Mucosa of rectum (tissue), 2 donors: ENCODE data around the gene TYRP1.

Experiments used
- H3K27ac ChIP-seq, 2 donors: one replicate each; pipeline ENCODE4 v1.7.0; 2013; ENCODE audit warnings: inconsistent platforms in 2 of 2, low read depth in 2 of 2, low read length in 2 of 2
- H3K27me3 ChIP-seq, 2 donors: one replicate each; pipeline ENCODE4 v1.7.0; 2013; ENCODE audit warnings: low read length in 2 of 2; ENCODE audit not compliant: control insufficient read depth in 2 of 2, insufficient read depth in 2 of 2
- H3K36me3 ChIP-seq, 2 donors: one replicate each; pipeline ENCODE4 v1.7.0; 2013; ENCODE audit warnings: low read length in 2 of 2; ENCODE audit not compliant: control insufficient read depth in 2 of 2, insufficient read depth in 2 of 2
- H3K4me1 ChIP-seq, 2 donors: one replicate each; pipeline ENCODE4 v1.7.0; 2013; ENCODE audit warnings: low read length in 2 of 2, mild to moderate bottlenecking in 1 of 2; ENCODE audit not compliant: control insufficient read depth in 2 of 2, insufficient read depth in 2 of 2
- H3K4me3 ChIP-seq, 2 donors: one replicate each; pipeline ENCODE4 v1.7.0; 2013; ENCODE audit warnings: low read length in 2 of 2
- H3K9ac ChIP-seq, 2 donors: one replicate each; pipeline ENCODE4 v1.7.0; 2013; ENCODE audit warnings: low read length in 2 of 2, low read depth in 1 of 2, mild to moderate bottlenecking in 1 of 2
- H3K9me3 ChIP-seq, 2 donors: one replicate each; pipeline ENCODE4 v1.7.0; 2013; ENCODE audit warnings: low read length in 2 of 2; ENCODE audit not compliant: control insufficient read depth in 2 of 2
- donor health status: healthy.
- donor health status: Normal muscosa, but diverticular disease.

TYRP1 gene

DNA sequence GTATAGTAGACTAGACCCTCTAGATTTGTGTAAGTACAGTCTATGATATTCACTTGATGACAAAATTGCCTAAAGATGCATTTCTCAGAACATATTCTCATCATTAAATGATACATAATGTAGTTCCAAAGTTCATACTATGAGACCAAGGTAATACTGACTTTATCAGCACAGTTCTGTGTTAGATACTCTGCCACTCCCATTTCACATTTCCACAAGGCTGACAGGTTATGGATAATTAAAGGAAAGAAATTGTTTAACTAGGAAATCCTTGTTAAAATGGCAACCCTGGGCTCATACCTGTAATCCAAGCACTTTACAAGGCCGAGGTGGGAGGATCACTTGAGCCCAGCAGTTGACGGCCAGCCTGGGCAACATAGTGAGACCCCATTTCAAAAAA is 33.6 kb downstream of the TYRP1 start:
- Histone ChIP-seq H3K27ac (no peak overlapping the region), H3K4me3 (no peak overlapping the region), H3K36me3 (no peaks in the 10 kb centered on the region), H3K27me3 (no peaks in the 10 kb centered on the region), H3K9ac (no peak overlapping the region), H3K4me1 (peaks cover 0 to 5% of the 10 kb centered on the region in 2 donors), H3K9me3 (no peaks in the 10 kb centered on the region)

DNA sequence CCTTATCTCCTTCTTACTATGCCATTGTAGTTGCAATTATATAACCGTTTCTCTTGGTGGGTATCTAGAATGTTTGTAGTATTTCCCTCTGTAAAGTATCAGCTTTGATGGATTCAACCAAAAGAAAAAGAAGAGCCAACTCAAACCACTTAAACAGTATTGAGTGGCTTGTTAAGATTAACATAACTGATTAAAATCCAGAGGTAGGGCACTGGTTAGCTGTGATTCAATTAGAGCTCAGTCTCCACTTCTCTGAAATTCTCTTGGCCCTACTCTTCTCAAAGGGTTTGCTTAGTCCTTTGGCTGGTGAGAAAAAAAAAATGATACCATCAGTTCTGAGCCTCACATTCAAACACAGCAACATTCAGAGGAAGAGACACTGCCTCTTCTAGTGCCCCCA is 37.0 kb downstream of the TYRP1 start:
- H3K9me3 ChIP-seq, result peaks cover 0 to 6% of the 10 kb centered on the region in 2 donors
- no peak overlapping the region for H3K27ac ChIP-seq
- no peaks in the 10 kb centered on the region for H3K27me3 ChIP-seq
- no peak overlapping the region for H3K4me3 ChIP-seq
- H3K4me1 ChIP-seq, result peaks cover 0 to 5% of the 10 kb centered on the region in 2 donors
- H3K36me3 ChIP-seq, result no peaks in the 10 kb centered on the region
- no peak overlapping the region for H3K9ac ChIP-seq

- Histone ChIP-seq H3K27ac (no peak overlapping the region), H3K4me3 (no peak overlapping the region), H3K9ac (no peak overlapping the region), H3K4me1 (peaks cover 0 to 4% of the 10 kb centered on the region in 2 donors), H3K27me3 (no peaks in the 10 kb centered on the region), H3K36me3 (no peaks in the 10 kb centered on the region), H3K9me3 (peaks cover 0 to 6% of the 10 kb centered on the region in 2 donors)
Measured at GRCh38 chr9:12730927-12731326, 37.7 kb downstream of the TYRP1 start.

DNA sequence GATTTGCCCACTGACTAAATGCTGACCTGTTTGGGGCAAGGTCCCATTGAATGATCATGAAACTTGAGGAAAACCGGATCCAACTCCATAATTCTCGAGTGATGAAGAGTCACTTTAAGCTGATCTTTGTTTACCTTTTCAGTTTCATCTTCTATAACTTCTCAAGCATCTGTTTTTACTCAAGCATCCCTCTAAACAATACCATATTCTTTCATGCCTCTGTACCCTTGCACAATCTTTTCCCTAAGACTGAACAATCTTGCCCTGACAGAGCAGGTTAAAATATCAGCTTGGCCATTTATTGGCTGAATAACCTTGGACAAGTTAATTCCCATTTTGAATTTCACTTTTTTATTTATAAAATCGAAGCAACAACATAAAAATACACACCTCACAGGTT is 39.8 kb downstream of the TYRP1 start:
- Histone ChIP-seq H3K9me3 (peaks cover 0 to 6% of the 10 kb centered on the region in 2 donors), H3K36me3 (no peaks in the 10 kb centered on the region), H3K27ac (no peak overlapping the region), H3K27me3 (no peaks in the 10 kb centered on the region), H3K4me3 (no peak overlapping the region), H3K4me1 (no peaks in the 10 kb centered on the region), H3K9ac (no peak overlapping the region)

- Histone ChIP-seq H3K9ac (no peak overlapping the region), H3K27ac (no peak overlapping the region), H3K4me3 (no peak overlapping the region), H3K27me3 (no peaks in the 10 kb centered on the region), H3K9me3 (peaks cover 0 to 6% of the 10 kb centered on the region in 2 donors), H3K4me1 (no peaks in the 10 kb centered on the region), H3K36me3 (no peaks in the 10 kb centered on the region)
Measured at GRCh38 chr9:12735665-12736064, 42.5 kb downstream of the TYRP1 start.

- H3K9me3 ChIP-seq, result peaks cover 0 to 6% of the 10 kb centered on the region in 2 donors
- no peaks in the 10 kb centered on the region for H3K4me1 ChIP-seq
- H3K36me3 ChIP-seq, result no peaks in the 10 kb centered on the region
- no peaks in the 10 kb centered on the region for H3K27me3 ChIP-seq
- H3K9ac ChIP-seq, result no peak overlapping the region
- H3K4me3 ChIP-seq, result no peak overlapping the region
- no peak overlapping the region for H3K27ac ChIP-seq
Measured at GRCh38 chr9:12737871-12738270, 44.7 kb downstream of the TYRP1 start.

DNA sequence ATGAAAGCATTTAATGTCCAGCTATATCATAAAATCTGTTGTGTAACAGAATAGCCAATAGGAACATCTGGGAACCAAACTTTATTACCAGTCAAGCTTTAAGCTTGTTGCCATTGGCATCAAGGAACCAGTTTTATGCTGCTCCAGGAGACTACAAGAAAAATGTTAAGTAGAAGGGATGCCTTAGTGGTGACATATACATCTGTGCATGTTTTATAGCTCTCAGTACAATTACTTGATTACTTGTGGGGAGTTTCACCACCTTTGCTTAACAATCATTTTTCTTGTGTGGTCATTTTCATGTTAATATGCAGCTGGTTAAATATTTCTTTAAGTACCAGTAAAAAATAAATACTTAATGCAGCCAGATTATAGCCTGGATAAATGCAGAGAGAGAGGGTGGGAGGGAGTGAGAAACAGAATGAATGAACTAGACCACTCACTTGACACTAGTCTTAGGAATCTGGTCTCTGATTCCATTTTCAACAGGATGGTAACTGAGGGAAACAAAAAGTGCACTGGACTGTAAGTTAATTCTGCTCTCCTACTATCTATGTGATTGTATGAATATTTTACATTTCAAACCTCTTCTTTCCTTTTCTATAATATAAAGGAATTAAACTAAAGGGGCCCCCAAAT is 45.9 kb downstream of the TYRP1 start:
- no peaks in the 10 kb centered on the region for H3K27me3 ChIP-seq
- no peak overlapping the region for H3K27ac ChIP-seq
- H3K9ac ChIP-seq, result no peak overlapping the region
- no peak overlapping the region for H3K4me3 ChIP-seq
- H3K36me3 ChIP-seq, result no peaks in the 10 kb centered on the region
- peaks cover 0 to 4% of the 10 kb centered on the region in 2 donors for H3K9me3 ChIP-seq
- H3K4me1 ChIP-seq, result no peaks in the 10 kb centered on the region

DNA sequence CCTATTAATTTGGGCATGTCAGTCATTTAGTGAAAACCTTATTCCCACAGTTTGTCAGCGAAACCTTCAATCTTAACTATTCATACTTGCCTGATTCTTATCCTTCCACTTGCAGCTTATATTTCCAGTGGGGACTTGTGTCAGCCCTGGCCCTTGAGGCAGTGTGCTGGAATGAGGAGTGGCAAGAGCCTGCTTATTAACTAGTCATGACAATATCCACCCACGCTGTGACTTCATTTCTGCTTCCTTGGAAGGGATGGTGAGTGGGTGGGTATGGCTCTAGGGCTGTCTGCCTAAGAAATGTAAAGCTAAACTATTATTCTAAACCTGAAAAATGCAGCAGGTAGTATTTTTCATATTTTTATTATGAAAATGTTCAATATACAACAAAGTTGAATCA is 47.7 kb downstream of the TYRP1 start:
- H3K27ac ChIP-seq, result no peak overlapping the region

DNA sequence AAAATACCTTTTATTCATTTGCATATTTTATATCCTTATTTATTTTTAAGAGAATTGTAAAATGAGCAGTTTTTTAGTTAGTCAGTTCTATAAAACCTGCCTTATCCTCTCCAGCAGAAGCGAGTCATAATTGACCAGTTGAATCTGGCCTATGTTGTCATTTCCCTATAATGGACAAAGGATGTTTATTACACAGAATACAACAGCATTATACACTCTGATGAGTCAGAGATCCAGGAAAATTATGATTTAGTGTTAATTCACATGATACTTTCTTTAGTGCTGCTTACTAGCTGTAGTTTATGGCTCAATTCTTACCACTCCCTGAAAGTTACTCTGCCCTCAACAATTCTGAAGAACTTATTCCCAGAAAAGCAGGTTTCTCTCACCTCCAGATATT is 54.8 kb downstream of the TYRP1 start:
- Histone ChIP-seq H3K27ac (peak overlapping the region; percentile 48 to 70), H3K4me3 (no peak overlapping the region), H3K9ac (no peak overlapping the region), H3K36me3 (no peaks in the 10 kb centered on the region), H3K27me3 (no peaks in the 10 kb centered on the region), H3K9me3 (no peaks in the 10 kb centered on the region), H3K4me1 (peaks cover 4 to 11% of the 10 kb centered on the region in 2 donors)

More for the DNA sequence above, 47.7 kb downstream of the TYRP1 start:
- Histone ChIP-seq H3K4me3 (no peak overlapping the region), H3K4me1 (no peaks in the 10 kb centered on the region), H3K27me3 (no peaks in the 10 kb centered on the region), H3K9me3 (no peaks in the 10 kb centered on the region), H3K36me3 (no peaks in the 10 kb centered on the region), H3K9ac (no peak overlapping the region)

DNA sequence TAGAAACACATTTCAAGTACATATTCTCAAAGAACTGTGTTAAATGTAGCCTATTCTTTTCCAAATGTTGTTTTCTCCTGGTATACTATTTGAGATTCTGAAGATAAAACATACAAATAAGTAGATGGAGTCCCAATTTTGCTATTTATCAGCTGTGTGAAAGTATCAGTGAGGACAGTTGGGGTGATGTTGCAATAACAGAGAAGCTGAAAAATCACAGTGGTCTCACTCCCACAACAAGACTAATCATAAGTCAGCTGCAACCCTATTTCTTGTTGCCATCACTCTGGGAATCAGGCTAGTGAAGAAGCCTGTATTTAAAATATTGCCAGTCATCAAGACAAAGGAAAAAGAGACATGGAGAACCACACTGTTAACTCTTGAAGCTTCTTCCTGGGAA is 55.8 kb downstream of the TYRP1 start:
- Histone ChIP-seq H3K9ac (no peak overlapping the region), H3K4me3 (no peak overlapping the region), H3K36me3 (no peaks in the 10 kb centered on the region), H3K9me3 (no peaks in the 10 kb centered on the region), H3K4me1 (peaks cover 4 to 11% of the 10 kb centered on the region in 2 donors), H3K27me3 (no peaks in the 10 kb centered on the region), H3K27ac (no peak overlapping the region)
